HG03378 (cell line): ENCODE measurements around the gene MAL.

Experiments
- ATAC-seq: cut with Tn5 transposase; IDR thresholded peaks from one replicate; pipeline ENCODE4 v1.9.1; 2021; ENCODE audit warnings: mild to moderate bottlenecking, moderate library complexity; ENCODE audit not compliant: unreplicated experiment

MAL gene

DNA sequence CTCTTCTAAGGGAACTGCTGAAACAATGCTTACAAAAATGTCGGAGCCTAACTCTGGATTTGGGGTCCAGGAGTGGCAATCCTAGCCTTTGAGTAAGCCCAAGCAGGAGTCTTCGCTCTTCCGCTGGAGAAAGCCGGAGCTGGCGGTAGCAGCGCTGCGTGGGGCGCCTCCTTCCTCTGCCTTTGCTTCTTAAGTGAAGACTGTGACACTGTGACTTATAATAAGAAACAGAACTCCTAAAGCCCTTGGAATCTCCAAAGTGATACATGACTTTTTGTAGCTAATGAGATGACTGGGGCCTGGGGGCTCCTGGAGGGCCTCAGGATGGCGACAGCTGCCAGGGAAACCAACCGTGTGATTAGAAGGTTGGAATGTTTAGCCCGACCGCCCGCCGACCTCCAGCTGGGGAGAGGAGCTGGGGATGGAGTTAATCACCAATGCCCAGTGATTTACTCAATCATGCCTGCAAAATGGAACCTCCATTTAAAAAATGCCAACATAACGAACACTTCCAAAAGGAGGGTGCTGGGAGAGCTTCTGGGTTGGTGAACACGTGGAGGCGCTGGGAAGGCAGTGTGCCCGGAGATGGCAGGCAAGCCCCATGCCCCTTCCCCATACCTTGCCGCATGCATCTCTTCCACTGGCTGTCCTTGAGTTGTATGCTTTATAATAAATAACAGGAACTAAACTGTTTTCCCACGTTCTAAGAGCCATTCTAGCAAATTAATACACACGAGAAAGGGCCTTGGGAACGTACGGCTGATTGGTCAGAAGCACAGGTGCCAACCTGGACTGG is 29.0 kb upstream of the MAL start:
- ATAC-seq = no peak

GRCh38 chr2:94997981-94998930 is 27.3 kb upstream of the MAL start:
- ATAC-seq = no peak

DNA sequence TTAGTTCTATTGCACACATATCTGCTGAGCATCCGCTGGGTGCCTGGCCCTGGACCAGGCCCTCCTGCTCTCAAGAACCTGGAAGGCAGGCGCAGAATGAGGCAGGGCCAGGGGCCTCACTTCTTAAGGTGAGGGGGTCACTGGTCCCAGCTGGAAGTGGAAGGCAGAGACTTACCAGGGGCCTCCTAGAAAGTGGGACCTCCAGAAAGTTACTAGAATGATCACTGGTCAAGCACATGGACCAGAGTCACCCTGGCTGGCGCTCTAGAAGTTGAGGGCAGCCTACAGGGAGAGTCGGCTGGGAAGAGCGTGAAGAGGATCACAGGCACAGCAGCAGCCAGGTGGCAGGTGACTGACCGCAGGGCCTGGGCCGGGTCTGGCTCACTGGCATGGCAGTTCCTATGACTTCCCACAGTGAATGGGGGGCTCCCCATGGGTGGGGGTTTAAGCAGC is 26.1 kb upstream of the MAL start:
- ATAC-seq = no peak

GRCh38 chr2:95001051-95001562 is 24.4 kb upstream of the MAL start:
- ATAC-seq = no peak

- ATAC-seq = no peak
These were observed 23.8 kb upstream of the MAL start for GRCh38 chr2:95001701-95002100.

DNA sequence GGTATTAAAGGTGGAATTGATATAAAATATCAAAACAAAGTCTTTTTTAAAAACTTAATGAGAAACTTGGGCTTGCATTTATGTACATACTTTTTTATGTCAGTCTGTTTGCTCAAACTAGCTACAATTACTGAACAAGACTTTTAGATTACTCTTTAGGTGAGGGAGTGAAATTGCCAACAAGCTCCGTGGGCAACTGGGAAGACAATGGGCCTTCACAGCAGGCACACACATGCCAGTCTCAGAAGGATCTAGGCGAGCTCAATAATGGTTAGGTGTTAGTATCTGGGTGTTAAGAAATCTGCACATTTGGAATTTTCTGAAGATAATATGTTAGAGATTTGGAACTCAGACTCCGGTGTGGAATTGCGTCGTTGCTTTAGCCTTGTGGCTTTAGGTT is 23.0 kb upstream of the MAL start:
- ATAC-seq = no peak

DNA sequence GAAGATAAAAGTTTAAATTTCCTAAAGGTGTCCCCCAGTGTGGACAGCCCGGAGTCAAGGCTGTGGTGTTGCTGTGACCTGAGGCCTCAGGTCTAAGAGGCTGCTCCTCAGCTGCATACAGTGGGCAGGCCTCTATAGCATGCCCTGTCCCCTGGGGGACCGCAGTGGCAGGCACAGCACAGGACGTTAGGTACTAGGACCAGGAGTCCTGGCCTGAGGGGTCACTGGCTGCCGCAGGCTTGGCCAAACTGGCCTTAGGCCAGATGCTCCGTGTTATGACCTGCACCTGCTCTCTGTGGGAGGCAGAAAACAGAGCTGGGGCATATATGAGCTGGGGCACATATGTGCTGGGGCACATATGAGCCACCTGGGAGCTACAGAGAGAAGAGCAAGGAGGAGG is 21.2 kb upstream of the MAL start:
- ATAC-seq = no peak

- no peak for ATAC-seq
These were observed 20.8 kb upstream of the MAL start for GRCh38 chr2:95004711-95005110.

DNA sequence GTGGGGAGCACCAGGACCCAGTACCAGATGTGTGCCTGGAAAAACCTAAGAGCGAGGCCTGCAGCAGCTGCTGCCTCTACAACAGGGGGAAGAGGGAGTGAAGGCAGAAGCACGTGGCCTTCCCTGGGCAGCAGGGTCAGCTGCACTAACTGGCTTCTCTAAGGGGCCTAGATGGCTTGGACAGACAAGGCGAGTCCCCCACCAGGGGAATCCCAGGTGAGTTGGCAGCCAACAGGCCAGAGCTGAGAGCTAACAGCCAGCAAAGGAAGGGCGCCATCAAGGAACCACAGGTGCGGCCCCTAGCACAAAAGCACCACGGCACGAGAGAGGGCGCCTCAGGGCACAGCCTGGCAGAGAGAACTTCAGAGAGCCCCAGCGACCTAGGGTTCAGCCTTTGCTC is 19.8 kb upstream of the MAL start:
- ATAC-seq = no peak

GRCh38 chr2:95006588-95006987 is 18.9 kb upstream of the MAL start:
- no peak for ATAC-seq

GRCh38 chr2:95007031-95007609 is 18.4 kb upstream of the MAL start:
- ATAC-seq = no peak

DNA sequence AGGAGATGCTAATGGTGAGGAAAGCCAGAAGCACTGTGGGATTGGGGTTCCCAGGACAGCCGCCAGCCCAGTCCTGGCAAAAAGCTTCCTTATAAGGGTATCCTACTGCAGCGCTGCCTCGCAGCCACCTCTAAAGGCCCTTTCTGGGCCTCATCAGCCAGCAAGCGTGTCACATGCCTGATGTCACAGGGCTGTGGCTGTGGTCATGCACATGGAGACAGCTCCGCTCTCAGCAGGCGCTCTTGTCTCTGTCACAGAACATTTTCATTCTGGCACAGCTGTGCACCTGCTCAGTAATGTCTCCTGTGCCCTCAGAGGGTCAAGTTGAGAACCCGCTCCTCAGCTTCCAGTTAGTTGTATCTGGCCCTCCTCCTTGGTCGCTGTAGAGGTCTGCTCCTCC is 17.7 kb upstream of the MAL start:
- ATAC-seq = no peak

- ATAC-seq = no peak
These were observed 17.2 kb upstream of the MAL start for GRCh38 chr2:95008306-95008705.

- no peak for ATAC-seq
These were observed 16.5 kb upstream of the MAL start for GRCh38 chr2:95008996-95009395.

GRCh38 chr2:95009412-95009811 is 16.1 kb upstream of the MAL start:
- no peak for ATAC-seq

DNA sequence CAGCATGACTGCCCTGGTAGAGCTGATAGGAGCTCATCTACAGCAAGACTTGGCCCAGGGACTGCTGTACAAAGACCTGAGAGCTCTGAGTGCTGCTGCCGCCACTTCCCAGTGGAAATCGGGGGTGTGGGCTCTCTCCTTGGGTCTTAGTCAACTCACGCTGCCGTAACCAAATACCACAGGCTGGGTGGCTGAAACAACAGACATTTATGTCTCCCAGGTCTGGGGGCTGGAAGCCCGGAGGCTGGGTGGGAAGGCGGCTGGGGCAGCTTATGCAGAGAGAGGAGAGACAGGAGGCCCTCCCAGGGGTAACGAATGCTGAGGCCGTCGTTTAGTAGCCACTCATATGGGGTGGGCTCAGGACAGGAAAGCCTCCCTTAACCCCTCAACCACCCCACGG is 15.4 kb upstream of the MAL start:
- ATAC-seq = no peak

DNA sequence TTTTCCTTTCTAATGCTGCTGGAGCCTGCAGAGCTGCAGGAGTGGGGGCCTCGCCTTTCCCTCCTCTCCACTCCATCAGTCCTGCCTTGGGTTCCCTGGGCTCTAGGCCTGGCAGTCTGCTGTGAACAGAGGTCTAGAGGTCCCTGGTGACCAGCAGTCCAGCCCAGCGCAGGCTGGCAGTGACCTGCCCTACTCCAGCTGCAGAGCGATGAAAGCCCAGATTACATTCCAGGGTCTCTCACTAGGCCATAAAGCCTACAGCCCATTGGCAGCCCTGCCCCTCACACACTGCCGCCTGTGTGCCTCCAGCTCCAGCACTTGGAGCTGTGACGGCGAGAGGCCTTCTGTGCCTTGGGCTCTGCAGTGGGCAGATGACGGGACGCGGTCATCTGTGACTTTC is 14.8 kb upstream of the MAL start:
- no peak for ATAC-seq

DNA sequence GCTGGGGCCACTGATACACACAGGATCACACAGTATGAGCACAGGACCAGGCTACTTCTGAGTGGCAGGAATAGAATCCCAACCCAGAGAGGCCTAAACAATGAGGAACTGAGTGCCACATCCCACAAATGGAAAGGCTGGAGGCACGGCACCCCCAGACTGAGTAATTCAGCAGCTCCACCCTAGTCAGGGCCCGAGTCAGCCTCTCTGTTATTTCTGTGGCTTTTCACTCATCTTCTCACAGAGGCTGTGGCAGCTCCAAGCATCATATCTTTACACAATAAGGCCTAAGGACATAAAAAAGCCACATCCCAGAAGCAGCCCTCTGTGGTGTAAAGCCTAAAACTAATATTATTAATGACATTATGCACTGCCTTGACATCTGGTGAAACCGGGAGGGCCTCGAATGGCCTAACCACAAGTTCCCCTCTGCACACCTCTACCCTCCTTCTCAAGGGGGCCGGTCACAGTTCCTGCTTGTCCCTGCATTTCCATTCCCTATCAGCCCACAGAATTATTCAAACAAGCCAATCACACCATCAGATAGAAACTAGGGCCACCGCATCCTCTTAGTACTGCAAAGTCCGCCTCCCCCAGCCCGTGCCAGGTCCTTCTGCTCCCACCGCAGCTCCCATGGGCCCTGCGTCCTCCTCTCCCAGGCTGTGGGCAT is 12.5 kb upstream of the MAL start:
- ATAC-seq = peak; percentile 86

GRCh38 chr2:95013726-95014125 is 11.8 kb upstream of the MAL start:
- no peak for ATAC-seq

DNA sequence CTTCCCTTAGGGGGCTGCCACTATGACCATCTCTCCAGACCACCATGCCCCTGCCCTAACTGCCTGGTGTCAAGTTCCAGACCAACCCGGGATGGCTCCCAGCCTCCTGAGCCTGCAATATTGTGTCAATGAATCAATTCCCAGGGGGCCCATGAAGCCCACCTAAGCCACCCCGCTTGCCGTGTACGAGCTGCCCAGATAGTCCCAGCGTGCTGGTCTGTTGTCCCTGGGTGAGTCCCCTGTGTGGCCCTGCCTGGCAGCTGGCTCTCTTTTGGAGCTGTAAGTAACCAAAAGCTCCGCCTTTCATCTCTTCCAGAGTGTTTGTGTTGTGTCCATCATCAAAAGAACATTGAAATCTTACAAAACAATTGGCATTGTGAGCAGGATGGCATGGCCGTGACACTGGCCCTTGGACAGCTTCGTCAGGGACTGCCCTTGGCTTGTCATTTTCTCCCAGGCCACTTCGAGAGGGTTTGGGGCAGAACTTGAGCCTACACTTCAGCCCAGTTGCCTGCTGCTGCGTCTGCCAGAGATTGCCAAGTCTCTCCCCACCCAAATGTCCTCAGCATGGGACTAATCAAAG is 11.3 kb upstream of the MAL start:
- ATAC-seq = no peak
